COR-L47 (cell line): ENCODE data around the gene LACTBL1.

Experiments used
- DNase-seq: peaks from one replicate; lab custom pipeline; 2025; lab: John Stamatoyannopoulos, UW

The LACTBL1 gene

GRCh38 chr1:22944346-22945055 is 28.2 kb downstream of the LACTBL1 start:
- no peak for DNase-seq

GRCh38 chr1:22941257-22941656 is 31.4 kb downstream of the LACTBL1 start:
- DNase-seq, result no peak

GRCh38 chr1:22936681-22937080 is 36.0 kb downstream of the LACTBL1 start:
- DNase-seq, result no peak

GRCh38 chr1:22935433-22935832 is 37.2 kb downstream of the LACTBL1 start:
- DNase-seq, result no peak

- no peak for DNase-seq
Measured at GRCh38 chr1:22932803-22933470, 39.7 kb downstream of the LACTBL1 start.

GRCh38 chr1:22930240-22930912 is 42.3 kb downstream of the LACTBL1 start:
- DNase-seq, result peak; percentile 47

GRCh38 chr1:22925111-22925510 is 47.6 kb downstream of the LACTBL1 start:
- no peak for DNase-seq

GRCh38 chr1:22922640-22923039 is 50.0 kb downstream of the LACTBL1 start:
- no peak for DNase-seq

- DNase-seq, result no peak
Measured at GRCh38 chr1:22921452-22922126, 51.1 kb downstream of the LACTBL1 start.

- no peak for DNase-seq
Measured at GRCh38 chr1:22920734-22921451, 51.8 kb downstream of the LACTBL1 start.

GRCh38 chr1:22920026-22920733 is 52.5 kb downstream of the LACTBL1 start:
- no peak for DNase-seq

GRCh38 chr1:22919341-22920025 is 53.2 kb downstream of the LACTBL1 start:
- no peak for DNase-seq

GRCh38 chr1:22918644-22919043 is 54.0 kb downstream of the LACTBL1 start:
- no peak for DNase-seq

GRCh38 chr1:22917989-22918388 is 54.7 kb downstream of the LACTBL1 start:
- DNase-seq, result no peak

- DNase-seq, result peak; percentile 64
Measured at GRCh38 chr1:22916471-22916820, 56.2 kb downstream of the LACTBL1 start.

- peak; percentile 21 for DNase-seq
Measured at GRCh38 chr1:22915816-22916470, 56.7 kb downstream of the LACTBL1 start.

- DNase-seq, result no peak
Measured at GRCh38 chr1:22915231-22915630, 57.4 kb downstream of the LACTBL1 start.

GRCh38 chr1:22914633-22915217 is 57.9 kb downstream of the LACTBL1 start:
- DNase-seq, result no peak

GRCh38 chr1:22914156-22914555 is 58.5 kb downstream of the LACTBL1 start:
- no peak for DNase-seq
